ENCODE data around the gene MAB21L3.

DNA sequence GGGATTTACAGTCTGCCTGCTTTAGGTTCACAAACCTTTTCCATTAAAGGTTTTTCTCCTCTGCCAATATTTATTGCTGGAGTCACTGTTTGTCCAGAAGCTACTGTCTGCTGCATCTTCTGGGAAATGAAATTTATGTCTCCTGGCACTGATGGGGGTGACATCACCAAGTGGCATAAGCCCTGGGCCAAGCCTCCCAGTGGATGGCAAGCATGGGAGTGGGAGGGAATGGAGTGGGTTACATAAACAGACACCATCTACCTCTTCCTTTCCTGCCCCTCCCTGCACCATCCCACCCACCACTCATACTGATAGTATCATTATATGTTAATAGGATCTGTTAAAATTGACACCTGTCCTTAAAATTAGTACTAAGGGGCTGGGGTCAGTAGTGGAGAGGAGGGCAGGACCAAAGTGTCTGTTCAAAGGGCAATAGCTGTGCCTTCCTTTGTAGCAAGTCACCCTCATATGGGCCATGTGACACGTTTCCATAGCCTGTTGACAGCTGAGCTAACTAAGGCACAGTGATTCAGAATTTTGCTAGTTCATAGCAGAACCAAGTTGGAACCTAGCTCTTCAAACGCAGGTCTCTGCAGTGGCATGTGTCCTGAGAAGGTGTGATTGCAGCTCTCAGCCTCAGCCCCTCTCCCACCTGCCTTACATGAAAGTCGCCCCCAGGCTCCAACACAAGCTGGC is 71.0 kb downstream of the MAB21L3 start:
- TF ChIP-seq POLR2A (IDR thresholded peaks at IDR 0.05; ENCODE audit: low read length) (no peak), GATA1 (IDR thresholded peaks at IDR 0.05; ENCODE audit: low read depth, low read length) (no peak)
